Natural killer cell treated with Interleukin-12 subunit alpha and Interleukin-12 subunit beta and Interleukin-15 and Interleukin-18, amount 100 ng/mL, for 72 hours (primary cell): Measurements from ENCODE around the gene HOXC13. TPM values are rescaled to one million over a fixed set of nuclear protein-coding genes. Genes with fewer than 3 reads are reported as not detected.

Experiments used
- ATAC-seq, 2 donors: fragments of 150-1000 bp; cut with Tn5 transposase in 1 of 2; sonication (Bioruptor Pico), chemical (Tn5 transposase) in 1 of 2; 2 replicates each; pipeline ENCODE4 v1.10.0; 2021
- DNase-seq: peaks from one replicate; pipeline ENCODE4 v3.0.0; 2022; ENCODE audit warnings: low spot score
- H3K27ac Mint-ChIP-seq, 2 donors: 1 replicate in 1 of 2; 2 replicates in 1 of 2; pipeline ENCODE4 v1.8.0; 2022; ENCODE audit warnings: mixed read lengths in 2 of 2, mild to moderate bottlenecking in 1 of 2, moderate library complexity in 1 of 2
- H3K27me3 Mint-ChIP-seq, 2 donors: 1 replicate in 1 of 2; 2 replicates in 1 of 2; pipeline ENCODE4 v1.8.0; 2022; ENCODE audit warnings: mixed read lengths in 2 of 2
- H3K36me3 Mint-ChIP-seq: one replicate; pipeline ENCODE4 v1.8.0; 2022; ENCODE audit warnings: mixed read lengths
- H3K4me1 Mint-ChIP-seq, 2 donors: 1 replicate in 1 of 2; 2 replicates in 1 of 2; pipeline ENCODE4 v1.8.0; 2022; ENCODE audit warnings: low read depth in 2 of 2, mixed read lengths in 2 of 2, mild to moderate bottlenecking in 1 of 2
- H3K4me3 Mint-ChIP-seq: one replicate; pipeline ENCODE4 v1.8.0; 2022; ENCODE audit warnings: mixed read lengths
- H3K9me3 Mint-ChIP-seq: 2 replicates; pipeline ENCODE4 v1.8.0; 2022; ENCODE audit warnings: mixed read lengths
- total RNA-seq, 2 donors: library from RNA; stranded (reverse); gene quantifications; one replicate each; pipeline ENCODE4 v1.2.3, GENCODE V29; 2022

The HOXC13 gene
- total RNA-seq, 2 donors from 2014 or later = not detected

DNA sequence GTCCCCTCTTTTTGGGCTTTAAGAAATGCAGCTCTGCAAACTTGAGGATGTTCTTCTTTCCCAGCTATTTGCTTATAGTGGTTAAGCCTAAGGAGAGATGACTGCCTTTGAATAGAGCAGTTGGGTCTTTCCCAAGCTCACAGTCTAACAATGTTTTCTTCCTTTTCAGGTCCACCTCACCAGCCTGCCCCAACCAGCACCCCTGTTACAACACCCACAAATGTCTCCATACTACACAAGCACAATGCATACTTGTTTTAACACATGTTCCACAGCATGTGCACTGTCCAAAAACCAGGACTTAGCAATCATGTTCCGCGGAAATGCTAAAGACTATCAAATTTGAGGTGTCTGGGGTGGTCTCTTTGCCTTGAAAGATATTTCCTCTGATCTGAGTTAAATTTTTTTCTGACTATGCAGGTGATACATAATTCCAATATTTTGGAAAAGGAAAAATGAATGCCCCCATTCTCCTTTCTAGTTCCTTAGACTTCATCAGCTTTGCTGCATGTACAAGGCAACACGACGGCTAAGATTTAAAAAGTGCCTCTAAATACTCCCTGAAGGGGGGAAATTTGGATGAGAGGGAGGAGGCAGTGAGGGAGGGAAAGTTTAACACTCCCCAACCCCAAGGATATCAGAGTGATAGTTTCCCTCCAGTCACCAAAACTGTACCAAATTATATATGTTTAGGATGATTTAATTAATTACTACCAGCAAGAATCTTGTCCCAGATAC lies 6.6 kb upstream of the HOXC13 start:
- no peak overlapping the region for H3K4me3 Mint-ChIP-seq
- ATAC-seq (no peak), DNase-seq (no peak)
- peaks cover 0 to 3% of the 10 kb centered on the region in 2 donors for H3K4me1 Mint-ChIP-seq
- H3K27me3 Mint-ChIP-seq = peaks cover 72 to 95% of the 10 kb centered on the region in 2 donors
- no peak overlapping the region for H3K27ac Mint-ChIP-seq
- no peaks in the 10 kb centered on the region for H3K9me3 Mint-ChIP-seq
- no peaks in the 10 kb centered on the region for H3K36me3 Mint-ChIP-seq

DNA sequence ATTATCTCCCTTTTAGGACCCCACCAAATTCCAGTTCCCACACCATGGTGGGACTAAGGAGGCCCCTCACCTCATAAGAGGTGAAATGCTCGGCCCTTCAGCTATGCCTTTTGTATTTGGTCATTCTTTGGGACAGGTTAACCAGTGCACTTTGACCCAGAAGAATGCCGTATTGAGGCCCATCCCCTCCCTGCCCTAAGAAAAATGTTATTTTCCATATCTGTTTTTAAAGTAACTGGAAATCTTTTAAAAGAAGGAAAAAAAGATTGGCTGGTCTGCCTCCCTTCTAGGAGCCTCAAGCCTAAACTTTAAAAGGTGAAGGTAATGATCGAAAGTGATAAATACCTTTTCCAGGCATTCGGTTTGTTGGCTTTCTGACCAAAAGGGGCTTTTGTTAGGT lies 5.7 kb upstream of the HOXC13 start:
- Mint-ChIP-seq H3K27ac (no peak overlapping the region), H3K9me3 (no peaks in the 10 kb centered on the region), H3K36me3 (no peaks in the 10 kb centered on the region), H3K27me3 (peaks cover 77 to 99% of the 10 kb centered on the region in 2 donors), H3K4me3 (no peak overlapping the region), H3K4me1 (peaks cover 0 to 4% of the 10 kb centered on the region in 2 donors)
- DNase-seq = no peak
- no peak for ATAC-seq

DNA sequence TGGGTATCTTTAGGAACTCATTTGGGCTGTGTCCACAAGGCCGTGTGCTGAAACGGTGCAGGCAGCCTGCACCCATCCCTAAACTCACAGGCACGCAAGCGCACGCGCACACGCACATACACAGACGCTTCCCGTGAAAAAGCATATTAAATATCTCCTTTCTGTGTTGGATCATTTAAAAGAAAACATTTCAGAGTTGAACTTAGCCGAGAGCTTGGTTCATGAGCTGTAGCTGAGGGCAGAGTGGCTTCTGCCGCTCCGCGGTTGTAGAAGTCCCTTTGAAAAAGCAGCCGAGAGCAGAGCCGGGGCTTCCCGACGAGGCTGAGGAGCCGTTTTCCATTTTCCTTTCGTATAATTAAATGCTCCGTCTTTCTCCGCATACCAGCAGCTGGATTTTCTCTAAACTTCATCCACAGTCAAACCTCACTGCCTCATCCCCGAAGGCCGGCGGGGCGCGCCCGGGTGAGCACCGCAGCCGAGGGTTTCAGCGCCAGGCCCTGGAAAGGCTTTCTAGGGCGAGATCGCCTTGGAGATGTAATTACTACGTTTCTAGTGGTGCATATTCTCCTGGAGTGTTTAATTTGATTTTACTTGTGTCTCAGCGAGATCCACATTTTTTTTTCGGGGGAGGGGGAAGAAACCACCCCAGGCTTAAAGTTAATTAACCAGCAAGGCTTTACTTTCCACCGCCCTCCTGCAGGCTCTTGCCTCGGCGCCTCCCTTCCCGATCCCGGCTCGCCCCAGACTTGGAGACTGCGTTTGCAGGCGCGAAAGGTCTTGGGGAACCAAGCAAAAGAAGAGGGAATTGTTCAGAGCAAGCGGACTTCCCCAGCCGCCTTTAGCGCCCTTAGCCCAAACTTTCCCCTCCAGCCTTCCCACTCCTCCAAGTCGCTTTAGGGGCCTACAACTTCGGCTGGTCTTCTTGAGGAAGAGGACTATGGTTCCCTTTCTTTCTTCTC lies 3.0 kb upstream of the HOXC13 start:
- H3K4me3 Mint-ChIP-seq = no peak overlapping the region
- peaks cover 0 to 5% of the 10 kb centered on the region in 2 donors for H3K4me1 Mint-ChIP-seq
- H3K27me3 Mint-ChIP-seq = peaks cover 68 to 86% of the 10 kb centered on the region in 2 donors
- no peak for DNase-seq
- H3K36me3 Mint-ChIP-seq = no peaks in the 10 kb centered on the region
- no peak overlapping the region for H3K27ac Mint-ChIP-seq
- no peaks in the 10 kb centered on the region for H3K9me3 Mint-ChIP-seq
- ATAC-seq = no peak

DNA sequence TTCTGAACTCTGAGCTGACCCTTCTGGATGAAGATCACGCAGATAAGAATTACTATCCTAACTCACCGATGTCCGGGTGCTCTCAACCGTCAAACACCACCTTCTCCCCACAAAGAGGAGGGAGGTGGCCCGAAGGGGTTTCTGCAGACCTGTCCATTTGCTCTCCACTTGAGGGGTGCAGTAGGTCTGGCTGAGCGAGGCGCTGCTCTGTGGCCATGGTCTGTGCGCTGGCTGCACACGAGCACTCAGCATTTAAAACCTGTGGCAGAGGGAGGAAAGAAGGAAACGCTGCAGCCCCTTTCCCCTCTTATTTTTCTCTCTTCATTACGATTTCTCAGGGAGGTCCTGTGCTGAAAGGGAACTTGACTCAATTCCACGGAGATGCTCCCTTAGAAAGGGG lies 1.5 kb upstream of the HOXC13 start:
- Mint-ChIP-seq H3K4me1 (peaks cover 0 to 7% of the 10 kb centered on the region in 2 donors), H3K27ac (no peak overlapping the region), H3K4me3 (no peak overlapping the region), H3K36me3 (no peaks in the 10 kb centered on the region), H3K9me3 (no peaks in the 10 kb centered on the region), H3K27me3 (peaks cover 71 to 84% of the 10 kb centered on the region in 2 donors)
- no peak for ATAC-seq
- no peak for DNase-seq

DNA sequence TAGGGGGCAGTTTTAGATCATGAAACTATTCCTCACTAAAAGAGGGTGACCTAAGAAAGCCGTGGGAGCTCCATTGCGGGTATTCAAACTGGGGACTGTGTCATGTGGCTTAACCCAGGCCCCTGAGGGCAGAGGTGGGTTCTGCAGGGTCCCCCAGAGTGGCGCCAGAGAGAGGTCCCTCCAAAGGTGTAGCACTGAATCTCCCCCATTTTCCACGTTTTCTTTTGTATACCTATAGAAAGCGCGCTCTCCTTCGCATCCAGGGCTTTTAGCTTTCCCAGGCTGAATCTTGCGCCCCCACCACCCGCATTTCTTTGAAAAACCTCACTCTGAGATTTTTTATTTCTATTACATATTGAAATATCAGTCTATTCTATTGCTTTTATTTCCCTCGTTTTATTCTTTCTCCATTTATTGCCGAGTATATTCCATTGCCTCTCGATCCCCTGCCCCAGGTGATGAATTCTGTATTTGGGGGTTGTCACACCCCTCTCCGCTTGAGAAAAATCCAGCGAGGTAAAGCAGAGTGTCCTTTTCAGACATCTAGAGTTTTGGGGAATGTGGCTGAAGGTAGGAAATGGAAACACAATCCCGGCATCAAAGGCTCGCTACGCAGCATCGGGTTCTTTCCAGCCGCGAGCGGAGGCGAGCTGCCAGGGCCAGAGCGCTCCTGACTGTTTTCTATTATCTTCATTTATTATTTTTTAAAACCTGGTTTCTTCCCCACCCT lies 870 bp upstream of the HOXC13 start:
- no peak for DNase-seq
- Mint-ChIP-seq H3K27ac (no peak overlapping the region), H3K4me3 (no peak overlapping the region), H3K36me3 (no peaks in the 10 kb centered on the region), H3K9me3 (no peaks in the 10 kb centered on the region), H3K27me3 (peaks cover 69 to 84% of the 10 kb centered on the region in 2 donors), H3K4me1 (peaks cover 0 to 7% of the 10 kb centered on the region in 2 donors)
- ATAC-seq = no peak

DNA sequence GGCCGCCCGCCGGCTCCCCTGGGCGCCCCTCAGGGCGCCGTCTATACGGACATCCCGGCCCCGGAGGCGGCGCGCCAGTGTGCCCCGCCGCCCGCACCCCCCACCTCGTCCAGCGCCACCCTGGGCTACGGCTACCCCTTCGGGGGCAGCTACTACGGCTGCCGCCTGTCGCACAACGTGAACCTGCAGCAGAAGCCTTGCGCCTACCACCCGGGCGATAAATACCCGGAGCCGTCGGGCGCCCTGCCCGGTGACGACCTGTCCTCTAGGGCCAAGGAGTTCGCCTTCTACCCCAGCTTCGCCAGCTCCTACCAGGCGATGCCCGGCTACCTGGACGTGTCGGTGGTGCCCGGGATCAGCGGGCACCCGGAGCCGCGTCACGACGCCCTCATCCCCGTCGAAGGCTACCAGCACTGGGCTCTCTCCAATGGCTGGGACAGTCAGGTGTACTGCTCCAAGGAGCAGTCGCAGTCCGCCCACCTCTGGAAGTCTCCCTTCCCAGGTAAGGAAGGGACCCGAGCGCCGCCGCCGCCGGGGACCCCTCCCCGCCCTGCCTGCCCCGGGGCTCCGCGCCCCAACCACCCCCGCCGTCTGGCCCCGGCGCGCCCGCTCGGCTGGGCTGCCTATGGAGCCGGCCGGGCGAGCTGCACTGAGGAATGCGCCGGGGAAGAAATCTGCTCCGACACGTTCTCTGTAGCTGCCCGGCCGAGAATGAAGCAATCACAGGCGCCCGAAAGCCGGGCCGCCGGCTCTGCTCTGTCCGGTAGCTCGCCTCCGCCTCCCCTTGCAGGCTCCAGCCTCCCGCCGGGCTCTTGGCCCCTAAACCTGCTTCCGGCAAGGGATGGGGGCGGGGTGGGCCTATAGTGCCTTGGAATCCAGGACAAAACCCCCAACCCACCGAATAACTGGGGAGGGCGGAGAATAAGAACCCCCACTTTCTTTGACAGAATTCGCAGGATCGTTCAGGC lies 794 bp downstream of the HOXC13 start:
- DNase-seq = no peak
- no peak overlapping the region for H3K4me3 Mint-ChIP-seq
- no peak overlapping the region for H3K27ac Mint-ChIP-seq
- H3K27me3 Mint-ChIP-seq = peaks cover 67 to 84% of the 10 kb centered on the region in 2 donors
- no peaks in the 10 kb centered on the region for H3K36me3 Mint-ChIP-seq
- no peaks in the 10 kb centered on the region for H3K9me3 Mint-ChIP-seq
- ATAC-seq = no peak
- peaks cover 0 to 7% of the 10 kb centered on the region in 2 donors for H3K4me1 Mint-ChIP-seq

DNA sequence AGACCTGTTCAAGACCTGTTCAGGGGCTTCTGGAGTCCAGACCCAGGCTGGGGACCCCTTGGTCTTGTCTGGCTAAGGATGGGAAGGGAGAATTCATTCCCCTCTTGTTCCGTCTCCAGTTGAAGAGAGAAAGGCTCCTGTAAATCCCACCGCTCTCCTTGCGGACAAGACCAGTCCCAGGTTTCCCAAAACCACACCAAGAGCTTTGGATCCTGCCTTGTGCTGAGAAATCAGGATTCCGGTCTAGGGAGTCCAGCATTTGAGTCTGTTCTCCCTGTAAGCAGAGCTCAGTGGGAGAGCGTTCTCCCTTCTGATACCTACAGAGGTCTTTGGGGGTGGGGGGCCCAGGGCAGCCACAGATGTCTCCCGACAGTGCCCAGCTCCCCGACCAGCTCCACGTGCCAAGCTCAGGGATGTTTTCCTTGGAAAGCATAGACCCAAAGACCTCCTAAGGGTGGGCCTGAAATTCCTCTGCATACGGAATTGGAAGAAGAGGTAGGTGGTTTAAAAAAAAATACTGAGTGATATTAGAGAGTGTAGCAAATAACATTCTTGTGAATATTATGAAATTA lies 1.9 kb downstream of the HOXC13 start:
- Mint-ChIP-seq H3K27ac (no peak overlapping the region), H3K4me1 (peaks cover 0 to 7% of the 10 kb centered on the region in 2 donors), H3K27me3 (peaks cover 65 to 84% of the 10 kb centered on the region in 2 donors), H3K4me3 (no peak overlapping the region), H3K9me3 (no peaks in the 10 kb centered on the region), H3K36me3 (no peaks in the 10 kb centered on the region)
- no peak for ATAC-seq
- no peak for DNase-seq

DNA sequence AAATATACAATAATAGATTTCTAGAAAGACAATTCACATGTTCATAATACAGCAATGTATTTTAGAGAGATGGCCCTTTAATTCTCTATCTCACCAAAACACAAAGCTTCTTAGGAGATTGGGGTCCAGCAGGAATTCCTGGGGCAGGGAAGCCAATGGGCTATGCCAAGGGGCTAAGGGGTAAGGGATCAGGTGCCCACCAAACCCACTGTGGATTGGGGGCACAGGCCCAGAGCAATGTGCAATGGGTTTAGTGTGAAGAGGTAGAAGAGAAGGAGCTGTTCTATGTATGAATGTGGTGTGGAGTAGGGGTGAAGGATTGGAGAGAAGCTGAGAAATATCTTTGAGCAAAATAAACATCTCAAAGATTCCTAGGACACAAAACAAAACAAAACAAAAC lies 2.6 kb downstream of the HOXC13 start:
- Mint-ChIP-seq H3K36me3 (no peaks in the 10 kb centered on the region), H3K4me1 (peaks cover 4% of the 10 kb centered on the region in 2 donors), H3K4me3 (no peak overlapping the region), H3K9me3 (no peaks in the 10 kb centered on the region), H3K27me3 (peaks cover 65 to 84% of the 10 kb centered on the region in 2 donors), H3K27ac (no peak overlapping the region)
- no peak for DNase-seq
- no peak for ATAC-seq

DNA sequence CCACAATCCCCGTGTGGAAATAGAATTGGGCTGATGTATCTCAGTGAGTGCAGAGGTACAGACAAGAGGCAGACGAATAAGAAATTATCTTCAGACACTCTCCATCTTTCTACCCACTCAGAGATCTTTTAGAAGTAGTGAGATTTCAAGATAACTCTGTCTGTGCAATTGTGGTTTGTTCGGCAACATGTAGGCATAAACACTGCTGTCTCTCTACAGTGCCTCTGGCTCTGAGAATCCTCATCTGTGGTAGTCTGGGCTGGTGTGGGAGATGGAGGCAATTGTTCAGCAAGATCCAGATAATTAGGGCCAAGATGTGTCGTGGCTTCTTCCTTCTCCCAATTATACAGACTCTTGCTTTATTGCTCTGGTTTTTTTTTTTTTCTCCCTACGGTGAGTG lies 3.1 kb downstream of the HOXC13 start:
- Mint-ChIP-seq H3K9me3 (no peaks in the 10 kb centered on the region), H3K4me3 (no peak overlapping the region), H3K27me3 (peaks cover 68 to 84% of the 10 kb centered on the region in 2 donors), H3K27ac (no peak overlapping the region), H3K36me3 (no peaks in the 10 kb centered on the region), H3K4me1 (peaks cover 4% of the 10 kb centered on the region in 2 donors)
- ATAC-seq (no peak), DNase-seq (no peak)

DNA sequence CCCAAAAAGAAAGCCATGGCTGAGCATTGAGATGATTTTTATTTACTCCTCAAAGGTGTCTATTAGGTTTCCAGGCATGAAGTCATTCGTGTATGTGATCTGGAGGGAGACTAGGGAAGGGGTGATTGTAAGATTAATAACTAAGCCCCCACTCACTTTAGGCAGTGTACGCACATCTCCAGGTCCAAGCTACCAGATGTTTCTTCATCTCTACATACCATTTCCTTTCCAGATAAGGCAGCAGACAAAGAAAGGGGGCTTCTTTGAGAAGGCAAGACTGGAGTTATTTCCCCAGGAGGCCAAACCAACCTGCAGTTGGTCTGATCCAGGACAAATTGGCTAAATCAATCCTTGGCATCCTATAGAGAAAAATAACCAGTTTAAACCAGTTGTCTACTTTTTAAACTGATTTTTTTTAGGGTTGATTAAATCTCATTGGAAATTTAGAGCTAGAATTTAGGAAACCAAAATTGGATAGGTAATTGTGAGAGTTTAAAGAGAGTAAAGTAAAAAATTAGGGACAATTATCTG lies 3.9 kb downstream of the HOXC13 start:
- H3K27ac Mint-ChIP-seq = no peak overlapping the region
- no peaks in the 10 kb centered on the region for H3K9me3 Mint-ChIP-seq
- ATAC-seq (no peak), DNase-seq (no peak)
- peaks cover 63 to 77% of the 10 kb centered on the region in 2 donors for H3K27me3 Mint-ChIP-seq
- peaks cover 4% of the 10 kb centered on the region in 2 donors for H3K4me1 Mint-ChIP-seq
- no peaks in the 10 kb centered on the region for H3K36me3 Mint-ChIP-seq
- no peak overlapping the region for H3K4me3 Mint-ChIP-seq

DNA sequence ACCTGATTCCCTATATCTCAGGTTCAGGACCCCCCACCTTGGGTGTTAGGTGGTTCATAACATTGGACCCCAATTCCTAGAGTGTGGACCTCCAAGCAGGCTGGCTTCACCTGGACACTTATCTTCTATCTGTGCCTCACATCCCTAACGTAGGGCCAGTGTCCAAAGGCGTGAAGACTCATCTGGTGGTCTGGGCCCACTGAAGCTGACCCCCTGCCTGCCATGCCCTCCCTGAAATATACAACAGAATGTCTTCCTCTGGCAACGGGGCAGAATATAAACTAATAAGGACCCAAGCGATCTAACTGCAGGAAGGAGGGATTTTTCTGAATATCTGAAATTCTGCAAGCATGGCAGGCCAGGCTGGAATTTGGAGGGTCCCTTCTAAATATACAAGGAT lies 5.6 kb downstream of the HOXC13 start:
- DNase-seq (no peak), ATAC-seq (no peak)
- H3K4me3 Mint-ChIP-seq = no peak overlapping the region
- no peaks in the 10 kb centered on the region for H3K36me3 Mint-ChIP-seq
- H3K9me3 Mint-ChIP-seq = no peaks in the 10 kb centered on the region
- H3K4me1 Mint-ChIP-seq = peaks cover 2 to 4% of the 10 kb centered on the region in 2 donors
- H3K27ac Mint-ChIP-seq = no peak overlapping the region
- peaks cover 68 to 85% of the 10 kb centered on the region in 2 donors for H3K27me3 Mint-ChIP-seq
